HTR-8/SVneo (cell line): Measurements from ENCODE around the gene TEX44.
"Not testable (repeated sequence)": the region's sequence is repeated elsewhere in the genome, so short reads cannot be mapped to it uniquely, and the experiment has no call there.

Source experiments
- DNase-seq: peaks from one replicate; pipeline ENCODE4 v3.0.0; 2011; ENCODE audit warnings: low spot score, mixed read lengths; ENCODE audit not compliant: insufficient read length
- FAIRE-seq: peaks from 2 replicates; lab custom pipeline; 2011; peaks lifted over from hg19 to GRCh38; lab: Jason Lieb, UNC

TEX44 gene

DNA sequence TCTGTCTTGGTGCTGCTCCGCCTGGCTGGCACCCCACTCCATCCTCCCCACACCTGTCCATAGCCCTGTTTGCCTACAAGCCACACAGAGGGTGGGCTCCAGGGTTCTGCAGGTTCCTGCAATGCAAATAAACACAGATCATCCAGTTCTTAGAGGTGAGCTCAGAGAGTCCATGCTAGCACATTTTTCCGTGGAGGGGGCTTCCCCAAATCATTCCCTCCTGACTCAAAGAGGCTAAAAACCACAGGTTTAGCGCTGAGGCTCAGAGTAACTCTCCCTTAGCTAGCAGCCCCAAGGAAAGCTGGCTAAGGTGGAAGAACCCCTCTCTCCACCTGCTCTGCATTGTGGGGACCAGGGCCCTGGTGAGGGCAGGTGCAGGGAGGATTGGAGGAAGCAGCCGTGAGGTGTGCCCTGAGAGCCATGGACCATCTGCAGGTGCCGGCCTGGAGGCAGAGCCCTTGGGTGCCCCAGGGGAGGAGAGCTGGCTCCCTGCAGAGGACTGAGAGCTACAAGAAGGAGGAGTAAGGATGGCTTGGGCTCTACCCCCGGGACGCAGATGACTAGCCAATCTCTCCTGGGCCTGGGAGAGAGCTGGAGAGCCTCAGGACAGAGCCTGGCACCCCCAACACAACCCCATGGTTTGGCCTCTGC is 23.8 kb upstream of the TEX44 start:
- DNase-seq, result no peak
- no peak for FAIRE-seq

DNA sequence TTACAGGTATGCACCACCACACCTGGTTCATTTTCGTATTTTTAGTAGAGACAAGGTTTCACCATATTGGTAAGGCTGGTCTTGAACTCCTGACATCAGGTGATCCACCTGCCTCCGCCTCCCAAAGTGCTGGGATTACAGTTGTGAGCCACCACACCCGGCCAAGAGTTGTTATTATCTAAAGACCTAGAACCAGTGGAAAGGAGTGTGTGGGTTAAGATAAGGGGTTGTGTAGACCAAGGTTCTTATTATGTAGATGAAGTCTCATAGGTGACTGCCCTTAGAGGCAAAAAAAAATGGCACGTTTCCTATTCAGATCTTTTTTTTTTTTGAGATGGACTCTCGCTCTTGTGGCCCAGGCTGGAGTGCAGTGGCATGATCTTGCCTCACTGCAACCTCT is 21.7 kb upstream of the TEX44 start:
- FAIRE-seq, DNase-seq: not testable (repeated sequence)

DNA sequence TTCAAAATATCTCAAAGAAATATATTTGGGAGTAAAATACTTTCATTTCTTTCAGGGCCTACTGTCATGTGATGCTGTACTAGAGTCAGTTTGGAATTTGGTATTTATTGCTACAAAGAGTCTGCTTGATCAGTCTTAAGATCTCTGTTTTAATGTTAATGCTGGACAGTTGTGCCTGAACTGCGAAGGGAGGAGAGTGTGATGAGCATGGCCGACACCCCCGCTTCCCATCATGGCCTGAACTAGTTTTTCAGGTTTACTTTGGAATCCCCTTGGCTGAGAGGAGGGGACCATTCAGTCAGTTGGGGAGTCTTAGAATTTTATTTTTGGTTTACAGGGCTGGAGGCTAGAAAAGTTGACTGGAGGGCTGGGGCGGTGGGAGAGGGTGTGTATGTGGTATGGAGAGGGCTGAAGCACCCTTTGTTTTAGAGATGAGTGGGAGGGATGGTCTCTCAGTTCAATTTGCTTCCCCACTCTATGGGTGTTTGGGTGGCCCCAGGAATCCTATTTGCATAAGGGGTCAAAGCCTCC is 20.9 kb upstream of the TEX44 start:
- FAIRE-seq, result no peak

DNA sequence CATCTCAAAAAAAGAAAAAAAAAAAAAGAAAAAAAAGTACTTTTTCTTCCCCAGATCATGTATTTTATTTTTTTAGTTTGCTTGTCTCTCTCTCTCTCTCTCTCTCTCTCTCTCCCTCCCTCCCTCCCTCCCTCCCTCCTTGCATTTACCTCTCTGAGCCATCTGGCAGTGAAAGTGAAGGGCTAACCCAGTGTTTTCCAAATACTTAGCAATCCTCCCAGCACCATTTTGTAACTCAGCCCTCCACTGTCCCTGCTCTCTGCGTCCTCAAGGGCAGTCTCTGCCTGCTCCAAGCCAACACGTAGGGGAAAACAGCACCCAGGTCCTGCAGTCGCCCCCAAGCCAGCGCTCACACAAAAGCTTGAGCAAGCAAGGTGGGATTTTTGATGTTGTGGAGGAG is 19.6 kb upstream of the TEX44 start:
- FAIRE-seq, result no peak

More for the DNA sequence above, 20.9 kb upstream of the TEX44 start:
- DNase-seq, result no peak

DNA sequence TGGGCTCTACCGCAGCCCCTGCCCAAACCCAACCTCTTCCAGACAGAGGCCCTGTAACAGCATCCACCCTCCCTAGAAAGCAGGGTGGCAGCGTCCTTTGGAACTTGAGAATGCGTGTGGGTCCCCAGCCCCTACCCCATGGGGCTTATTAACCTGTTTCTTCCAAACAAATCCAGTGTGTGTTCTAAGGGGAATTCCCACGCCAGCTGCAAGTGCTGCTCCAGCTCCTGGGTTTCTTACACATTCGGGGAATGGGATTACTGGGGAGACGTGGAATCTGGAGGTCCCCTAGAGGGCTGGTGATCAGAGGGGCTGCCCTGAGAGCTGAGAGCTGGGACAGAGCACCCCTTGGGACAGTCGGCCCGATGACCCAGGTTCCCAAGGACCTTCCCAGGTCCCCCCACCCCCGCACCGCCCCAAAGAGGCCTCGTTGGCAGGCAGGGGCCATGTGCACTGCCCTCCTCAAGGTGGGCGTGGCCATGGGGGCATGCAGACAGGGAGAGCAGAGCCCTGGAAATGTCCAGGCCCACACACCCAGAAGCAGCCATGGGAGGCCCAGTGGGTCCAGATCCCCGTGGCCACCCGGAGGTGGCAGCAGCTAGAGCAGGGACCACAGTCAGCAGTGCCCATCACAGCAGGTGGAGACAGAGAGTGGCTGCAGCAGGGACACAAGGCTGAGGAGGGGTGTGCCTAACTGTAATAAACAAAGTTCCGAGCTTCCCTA is 18.8 kb upstream of the TEX44 start:
- DNase-seq (no peak), FAIRE-seq (no peak)

More for the DNA sequence above, 19.6 kb upstream of the TEX44 start:
- no peak for DNase-seq

DNA sequence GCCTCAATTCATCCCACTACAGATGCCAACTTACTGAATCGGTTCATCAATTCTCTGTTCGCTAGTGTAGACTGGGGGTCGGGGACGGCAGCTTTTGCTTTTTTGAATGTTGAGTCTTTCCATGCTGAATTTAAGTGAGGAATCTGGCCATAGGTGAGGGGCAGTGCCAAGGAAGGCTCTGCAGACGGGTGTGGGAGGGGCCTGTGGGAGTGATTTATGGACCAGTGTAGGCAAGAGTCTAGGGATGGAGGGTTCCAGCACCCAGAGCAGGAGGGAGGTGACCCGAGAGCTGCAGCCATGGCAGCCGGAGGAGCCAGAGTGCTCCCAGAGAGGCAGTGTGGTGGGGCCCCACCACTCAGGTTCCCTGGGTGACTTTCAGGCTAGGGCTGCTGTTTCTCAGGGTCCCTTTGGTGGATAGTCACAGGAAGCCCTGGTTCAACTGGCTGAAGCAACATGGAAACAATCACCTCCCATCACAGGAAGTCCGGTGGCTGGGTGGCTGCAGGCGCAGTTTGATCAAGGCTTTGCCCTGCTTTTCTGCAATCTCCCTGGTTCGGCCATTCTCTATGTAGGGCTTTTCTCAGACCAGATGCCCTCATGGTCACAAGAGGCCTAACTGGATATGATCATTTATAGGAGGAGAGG is 16.9 kb upstream of the TEX44 start:
- no peak for DNase-seq
- no peak for FAIRE-seq

DNA sequence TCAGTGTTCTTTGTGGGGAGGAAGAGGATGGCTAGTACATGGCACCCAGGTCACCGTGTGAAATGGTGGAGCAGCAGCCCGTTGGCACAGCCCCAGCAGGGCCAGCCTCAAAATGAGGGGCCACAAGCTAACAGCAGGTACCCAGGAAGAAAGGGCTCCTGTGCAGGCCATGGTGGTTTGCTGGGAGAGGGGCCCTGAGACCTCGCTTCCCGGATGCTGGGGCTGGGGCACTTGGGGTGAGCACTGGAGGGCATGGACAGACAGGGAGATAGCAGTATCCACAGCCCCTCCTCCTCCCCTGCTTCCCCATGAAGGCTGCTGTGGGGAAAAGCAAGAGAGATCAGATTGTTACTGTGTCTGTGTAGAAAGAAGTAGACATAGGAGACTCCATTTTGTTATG is 16.2 kb upstream of the TEX44 start:
- DNase-seq, result no peak
- FAIRE-seq, result no peak

DNA sequence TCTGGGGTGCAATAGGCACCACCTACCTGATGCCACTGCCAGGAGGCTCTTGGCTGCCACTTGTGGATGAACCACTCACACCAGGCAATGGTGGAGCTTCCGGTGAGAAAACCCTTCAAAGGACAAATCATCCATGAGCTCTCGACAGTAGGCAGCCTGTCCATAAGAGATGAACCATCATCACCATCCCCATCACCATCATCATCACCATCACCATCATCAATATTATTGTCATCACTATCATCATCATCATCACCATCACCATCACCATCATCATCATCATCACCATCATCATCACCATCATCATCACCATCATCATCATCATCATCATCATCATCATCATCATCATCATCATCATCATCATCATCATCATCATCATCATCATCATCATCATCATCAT is 14.0 kb upstream of the TEX44 start:
- DNase-seq, result not testable (repeated sequence)
- peak; percentile 76 for FAIRE-seq

DNA sequence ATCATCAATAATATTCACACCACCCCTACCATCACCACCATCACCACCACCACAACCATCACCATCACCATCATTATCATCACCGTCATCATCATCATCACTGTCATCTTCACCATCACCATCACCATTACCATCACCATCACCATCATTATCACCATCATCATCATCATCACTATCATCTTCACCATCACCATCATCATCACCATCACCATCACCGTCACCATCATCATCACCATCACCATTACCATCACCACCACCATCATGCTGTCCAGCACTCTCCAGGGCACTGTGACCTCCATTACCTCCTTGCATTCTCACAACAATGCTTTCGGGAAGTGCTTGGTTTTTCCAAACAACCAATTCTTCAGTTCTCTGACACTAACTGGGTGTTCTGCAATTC is 13.1 kb upstream of the TEX44 start:
- FAIRE-seq (peak; percentile 95), DNase-seq (no peak)

DNA sequence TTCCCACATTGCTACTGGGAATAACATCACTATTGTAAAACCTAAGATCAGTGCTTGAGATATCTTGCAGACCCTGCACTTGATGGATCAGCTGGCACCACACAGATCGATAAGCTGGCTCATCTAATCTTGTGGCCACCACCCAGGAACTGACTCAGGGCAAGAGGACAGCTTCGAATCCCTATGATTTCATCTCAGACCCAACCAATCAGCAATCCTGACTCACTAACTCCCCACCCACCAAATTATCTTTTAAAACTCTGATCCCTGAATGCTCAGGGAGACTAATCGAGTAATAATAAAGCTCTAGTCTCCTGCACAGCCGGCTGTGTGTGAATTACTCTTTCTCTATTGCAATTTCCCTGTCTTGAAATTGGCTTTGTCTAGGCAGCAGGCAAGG is 11.3 kb upstream of the TEX44 start:
- no peak for DNase-seq
- no peak for FAIRE-seq

DNA sequence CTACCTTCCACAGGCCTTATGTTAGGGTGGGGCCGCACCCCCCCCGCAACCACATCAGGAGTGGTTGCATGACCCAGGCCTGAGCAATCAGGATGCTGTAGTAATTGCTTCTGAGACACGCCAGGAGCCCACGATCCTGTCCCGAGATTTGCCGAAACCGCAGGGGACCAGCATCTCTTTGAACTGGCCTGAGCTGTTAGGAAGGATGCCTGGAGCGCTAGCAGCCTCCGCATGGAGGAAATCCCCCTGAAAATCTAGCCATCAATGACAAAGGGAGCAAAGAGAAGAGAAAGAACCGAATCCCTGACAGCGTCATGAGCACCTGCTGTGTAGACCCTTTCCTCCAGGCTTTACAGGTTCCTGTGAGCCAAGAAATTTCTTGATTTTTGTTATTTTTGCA is 8.7 kb upstream of the TEX44 start:
- FAIRE-seq, result no peak

DNA sequence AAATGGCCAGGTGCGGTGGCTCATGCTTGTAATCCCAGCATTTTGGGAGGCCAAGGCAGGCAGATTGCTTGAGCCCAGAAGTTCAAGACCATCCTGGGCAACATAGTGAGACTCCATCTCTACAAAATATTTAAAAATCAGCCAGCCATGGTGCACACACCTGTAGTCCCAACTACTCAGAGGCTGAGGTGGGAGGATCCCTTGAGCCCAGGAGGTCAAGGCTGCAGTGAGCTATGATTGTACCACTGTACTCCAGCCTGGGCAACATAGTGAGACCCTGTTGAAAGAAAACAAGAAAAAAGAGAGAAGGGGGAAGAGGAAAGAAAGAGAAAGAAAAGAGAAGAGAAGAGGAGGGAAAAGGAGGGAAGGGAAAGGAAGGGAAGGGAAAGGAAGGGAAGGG is 4.9 kb upstream of the TEX44 start:
- not testable (repeated sequence) for FAIRE-seq, DNase-seq

More for the DNA sequence above, 8.7 kb upstream of the TEX44 start:
- no peak for DNase-seq

DNA sequence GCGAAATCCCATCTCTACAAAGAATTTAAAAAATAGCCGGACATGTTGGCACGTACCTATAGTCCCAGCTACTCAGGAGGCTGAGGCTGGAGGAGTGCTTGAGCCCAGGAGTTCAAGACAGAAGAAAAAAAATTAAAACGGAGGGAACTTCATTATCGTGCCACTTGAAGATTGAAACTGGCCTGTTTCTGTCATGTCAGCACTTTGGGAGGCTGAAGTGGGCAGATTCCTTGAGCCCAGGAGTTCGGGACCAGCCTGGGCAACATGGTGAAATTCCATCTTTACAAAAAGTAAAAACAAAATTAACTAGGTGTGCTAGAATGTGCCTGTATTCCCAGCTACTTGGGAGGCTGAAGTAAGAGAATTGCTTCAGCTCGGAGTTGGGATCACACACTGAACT is 3.0 kb upstream of the TEX44 start:
- no peak for FAIRE-seq

DNA sequence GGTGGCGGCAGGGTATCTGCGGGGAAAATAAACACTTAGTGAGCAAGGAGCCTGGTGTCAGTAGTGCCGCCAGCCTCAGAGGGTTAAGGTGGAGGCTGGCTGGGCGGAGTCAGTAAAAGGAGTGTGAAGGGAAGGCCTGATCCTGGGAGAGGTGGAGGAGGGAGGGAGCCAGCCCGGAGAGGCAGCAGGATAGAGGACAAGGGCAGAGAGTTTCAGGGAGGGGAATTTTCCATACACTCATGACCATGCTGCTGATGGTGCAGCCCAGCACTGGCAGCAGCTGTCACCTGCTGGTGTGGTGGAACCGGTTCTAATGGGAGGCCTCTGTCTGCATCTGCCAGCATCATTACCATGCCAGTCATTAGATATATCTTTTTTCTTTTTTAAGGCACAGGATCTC is 2.0 kb upstream of the TEX44 start:
- DNase-seq (no peak), FAIRE-seq (no peak)

More for the DNA sequence above, 3.0 kb upstream of the TEX44 start:
- no peak for DNase-seq

DNA sequence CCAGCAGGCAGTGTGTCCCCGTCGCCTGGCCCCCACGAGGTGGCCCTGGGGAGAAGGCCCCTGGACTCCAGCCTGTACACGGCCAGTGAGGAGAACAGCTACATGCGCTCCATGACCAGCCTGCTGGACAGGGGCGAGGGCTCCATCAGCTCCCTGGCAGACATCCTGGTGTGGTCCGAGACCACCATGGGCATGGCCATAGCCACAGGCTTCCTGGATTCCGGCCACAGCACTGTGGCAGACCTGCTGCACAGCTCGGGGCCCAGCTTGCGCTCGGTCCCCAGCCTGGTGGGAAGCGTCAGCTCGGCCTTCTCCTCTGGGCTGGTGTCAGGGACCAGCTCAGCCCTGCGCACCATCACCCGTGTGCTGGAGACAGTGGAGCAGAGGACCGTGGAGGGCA is 1.0 kb downstream of the TEX44 start:
- DNase-seq (no peak), FAIRE-seq (no peak)

DNA sequence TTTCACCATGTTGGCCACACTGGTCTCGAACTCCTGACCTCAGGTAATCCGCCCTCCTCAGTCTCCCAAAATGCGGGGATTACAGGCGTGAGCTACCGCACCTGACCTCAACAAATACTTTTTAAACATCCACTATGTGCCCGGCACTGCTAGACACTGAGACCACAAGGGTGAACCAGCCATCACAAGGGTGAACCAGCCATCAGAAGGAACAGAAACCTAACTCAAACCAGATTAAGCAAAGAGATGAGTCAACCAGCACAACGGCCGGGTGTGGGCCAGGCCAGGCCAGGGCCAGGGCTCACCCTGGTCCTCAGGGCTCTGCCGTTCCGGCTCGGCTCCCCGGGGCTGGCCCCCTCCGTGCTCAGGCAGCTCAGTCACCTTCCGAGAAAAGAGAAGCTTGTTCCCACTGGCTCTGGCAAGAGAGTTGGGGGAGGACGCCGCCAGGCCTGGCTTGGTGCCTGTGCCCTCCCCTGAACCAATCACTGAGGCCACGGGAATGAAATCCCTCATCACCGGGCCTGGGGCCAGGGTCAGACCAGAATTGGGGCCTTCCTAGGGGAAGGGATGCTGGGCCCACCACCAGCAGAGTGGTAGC is 4.4 kb downstream of the TEX44 start:
- no peak for DNase-seq
- FAIRE-seq, result no peak

DNA sequence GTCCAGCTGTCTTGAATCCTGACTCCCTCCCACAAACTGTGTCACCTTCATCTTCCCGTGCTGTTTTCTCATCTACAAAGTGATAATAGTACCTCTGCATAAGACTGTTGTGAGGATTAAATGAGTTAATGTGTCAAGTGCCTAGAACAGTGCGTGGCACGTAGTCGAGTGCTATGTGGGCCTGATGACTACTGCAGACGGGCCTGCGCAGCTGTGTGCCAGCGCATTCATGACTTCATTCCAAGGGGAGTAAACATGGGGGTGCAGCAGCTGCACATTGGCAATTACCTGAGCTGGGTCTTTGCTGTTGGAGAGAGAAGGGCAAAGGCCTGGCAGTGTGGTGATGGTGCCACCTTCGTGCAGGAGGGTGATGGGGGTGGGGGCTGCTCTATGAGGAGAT is 5.0 kb downstream of the TEX44 start:
- FAIRE-seq (no peak), DNase-seq (no peak)

DNA sequence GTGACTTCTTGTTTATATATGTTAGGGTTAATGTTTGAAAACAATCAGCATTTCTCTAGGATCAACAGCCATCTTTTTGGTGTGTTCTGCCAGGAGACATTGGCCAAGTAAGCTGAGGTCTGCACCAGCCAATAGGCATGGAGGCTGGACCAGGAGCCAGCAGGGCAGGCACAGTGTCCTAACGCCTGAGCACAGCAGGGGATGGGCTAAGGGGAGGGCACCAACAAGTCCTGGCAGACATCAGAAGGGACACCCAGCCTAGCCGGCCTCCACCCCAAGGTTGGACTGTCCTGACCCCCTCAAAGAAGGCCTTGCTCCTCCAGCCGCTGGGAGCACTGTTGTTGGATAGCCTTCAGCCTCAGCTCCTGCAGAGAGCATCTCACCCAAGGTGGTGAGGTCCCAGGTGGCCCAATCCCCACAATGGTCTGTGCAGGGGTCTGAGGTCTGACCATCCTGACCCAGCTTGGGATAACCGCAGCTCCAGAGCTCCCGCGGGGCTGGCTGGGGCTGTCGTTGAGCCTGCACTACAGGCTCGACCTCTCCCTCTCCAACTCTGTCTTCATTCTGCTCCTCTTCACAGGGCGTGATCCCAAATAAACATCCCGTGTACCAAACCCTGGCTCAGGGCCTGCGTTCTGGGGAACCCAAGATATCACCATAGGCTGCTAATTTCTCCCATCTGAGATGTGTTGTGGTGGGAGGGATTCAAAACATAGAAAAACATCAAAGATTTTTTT is 8.1 kb downstream of the TEX44 start:
- DNase-seq, result no peak
- no peak for FAIRE-seq

DNA sequence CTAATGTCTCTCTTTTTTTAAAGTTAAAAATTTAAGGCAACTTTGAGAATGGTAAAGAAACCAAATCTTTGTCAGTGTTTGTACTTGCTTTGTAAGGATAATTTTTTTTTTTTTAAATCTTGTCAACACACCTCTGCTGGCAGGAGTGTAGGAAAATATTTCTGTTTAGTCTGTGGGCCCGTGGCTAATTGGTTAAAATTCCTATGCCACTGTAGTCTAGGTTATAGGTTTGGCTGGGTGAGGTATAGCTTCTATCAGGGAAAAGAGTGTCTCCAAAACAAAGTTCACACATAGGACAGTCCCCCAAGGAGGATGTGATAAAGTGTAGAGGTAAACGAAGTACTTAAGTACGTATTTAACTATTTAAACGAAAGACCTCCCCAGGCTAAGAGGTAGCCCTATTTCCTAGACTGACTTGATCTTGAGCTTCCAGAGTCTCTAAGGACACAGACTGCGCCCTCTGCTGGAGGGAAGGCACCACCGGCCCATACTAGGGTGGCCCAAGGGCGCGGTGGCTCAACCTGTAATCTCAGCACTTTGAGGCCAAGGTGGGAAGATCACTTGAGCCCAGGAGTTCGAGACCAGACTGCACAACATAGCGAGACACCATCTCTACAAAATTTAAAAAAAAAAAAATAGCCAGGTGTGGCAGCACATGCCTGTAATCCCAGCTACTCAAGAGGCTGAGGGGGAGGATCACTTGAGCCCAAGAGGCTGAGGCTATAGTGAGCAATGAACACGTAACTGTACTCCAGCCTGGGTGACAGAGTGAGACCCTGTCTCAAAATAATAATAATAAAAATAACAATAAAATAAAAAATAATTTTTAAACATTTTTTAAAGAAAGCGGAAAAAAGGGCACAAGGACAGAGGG is 8.9 kb downstream of the TEX44 start:
- peak; percentile 83 for DNase-seq
- FAIRE-seq, result peak; percentile 51
